ENCODE data around the gene ARHGEF16. TPM values are rescaled to one million over a fixed set of nuclear protein-coding genes. Genes with fewer than 3 reads are reported as not detected.

The ARHGEF16 gene
- total RNA-seq, 4 donors from 2014 or later = 8.4 to 24.6 (median 22.4) TPM

GRCh38 chr1:3500265-3500835, 45.9 kb downstream of the ARHGEF16 start:
- Histone ChIP-seq H3K27ac (no peak overlapping the region), H3K4me1 (peaks cover 11 to 33% (median 14%) of the 10 kb centered on the region in 3 donors), H3K36me3 (peaks cover 0 to 62% (median 0%) of the 10 kb centered on the region in 3 donors), H3K9me3 (no peaks in the 10 kb centered on the region), H3K4me3 (no peak overlapping the region), H3K27me3 (no peaks in the 10 kb centered on the region)
- TF ChIP-seq CTCF (IDR thresholded peaks at IDR 0.05) (no peak), POLR2A (IDR thresholded peaks at IDR 0.05) (no peak)
- intact Hi-C loops (cut with DNase I) = no loop called here
- no peak for DNase-seq
- WGBS, 2 donors = 90 to 95% methylated on average over 16 to 20 of the region's 32 CpGs

DNA sequence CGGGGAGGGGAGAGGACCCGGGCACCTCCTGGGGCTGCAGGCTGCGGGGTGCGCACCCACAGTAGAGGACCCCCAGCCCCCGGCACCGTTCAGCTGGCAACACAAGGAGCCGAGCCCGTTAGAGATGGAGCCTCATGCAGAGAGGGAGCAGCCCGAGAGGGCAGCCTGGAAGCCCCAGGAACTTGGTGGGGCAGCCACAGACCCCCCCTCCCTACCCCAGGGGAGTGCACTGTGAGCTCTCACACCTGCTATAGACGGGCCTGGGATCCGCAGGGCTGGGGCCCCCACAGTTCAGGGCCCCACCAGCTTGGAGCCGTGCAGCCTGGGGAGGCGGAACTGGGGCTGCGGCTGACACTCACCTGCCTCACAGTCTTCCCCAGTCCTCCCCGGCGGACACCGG, 47.0 kb downstream of the ARHGEF16 start:
- Histone ChIP-seq H3K36me3 (peaks cover 0 to 61% (median 0%) of the 10 kb centered on the region in 3 donors), H3K9me3 (no peaks in the 10 kb centered on the region), H3K27ac (no peak overlapping the region), H3K4me1 (peaks cover 11 to 39% (median 14%) of the 10 kb centered on the region in 3 donors), H3K4me3 (no peak overlapping the region), H3K27me3 (no peaks in the 10 kb centered on the region)
- 96% methylated on average over 5 of the region's 17 CpGs; no CpG with 5 or more reads in 1 of the 2 donors for WGBS, 2 donors
- intact Hi-C loops (cut with DNase I) = no loop called here
- DNase-seq = no peak
- no peak for TF ChIP-seq CTCF (IDR thresholded peaks at IDR 0.05)
- TF ChIP-seq POLR2A (IDR thresholded peaks at IDR 0.05) = no peak

DNA sequence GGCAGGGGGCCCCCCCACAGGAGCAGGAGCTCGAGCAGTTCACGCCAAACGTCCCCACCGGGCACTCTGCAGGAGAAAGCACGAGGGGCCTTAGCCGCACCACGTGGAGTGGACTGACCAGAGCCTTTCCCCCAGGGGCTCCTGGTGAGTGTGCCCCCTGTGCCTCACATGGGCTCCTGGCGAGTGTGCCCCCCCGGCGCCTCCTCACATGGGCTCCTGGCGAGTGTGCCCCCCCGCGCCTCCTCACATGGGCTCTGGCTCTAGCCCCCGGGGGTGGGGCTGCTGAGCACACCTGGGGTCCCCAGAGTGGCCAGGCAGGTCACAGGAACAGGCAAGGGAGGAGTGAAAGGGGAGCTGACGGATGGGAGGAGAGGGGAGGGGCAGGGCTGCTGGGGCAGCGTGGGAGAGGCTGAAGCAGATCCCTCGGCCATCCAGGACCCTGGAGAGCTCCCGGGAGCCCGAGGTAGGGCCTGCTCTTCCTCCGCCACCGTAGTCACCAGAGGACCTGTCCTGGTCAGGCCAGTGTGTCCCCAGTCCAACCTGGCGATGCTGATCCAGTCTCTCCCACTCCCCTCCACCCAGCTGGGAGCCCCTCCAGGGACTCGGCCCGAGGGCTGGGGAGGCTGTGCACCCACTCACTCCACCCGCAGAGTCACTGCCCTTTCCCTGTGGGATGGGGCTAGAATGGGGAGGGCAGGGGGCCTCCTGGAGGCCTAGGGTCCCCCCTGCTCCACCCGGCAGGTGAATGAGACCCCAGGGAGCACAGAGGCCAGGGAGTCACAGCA, 47.6 kb downstream of the ARHGEF16 start:
- Histone ChIP-seq H3K27ac (no peak overlapping the region), H3K4me1 (peaks cover 11 to 39% (median 14%) of the 10 kb centered on the region in 3 donors), H3K9me3 (no peaks in the 10 kb centered on the region), H3K27me3 (no peaks in the 10 kb centered on the region), H3K4me3 (no peak overlapping the region), H3K36me3 (peaks cover 0 to 61% (median 0%) of the 10 kb centered on the region in 3 donors)
- intact Hi-C loops (cut with DNase I) = no loop called here
- WGBS, 2 donors = 80 to 92% methylated on average over 2 to 5 of the region's 26 CpGs
- TF ChIP-seq POLR2A (IDR thresholded peaks at IDR 0.05) = no peak
- TF ChIP-seq CTCF (IDR thresholded peaks at IDR 0.05) = no peak
- DNase-seq = peak; percentile 60

- Histone ChIP-seq H3K27me3 (no peaks in the 10 kb centered on the region), H3K36me3 (peaks cover 0 to 61% (median 0%) of the 10 kb centered on the region in 3 donors), H3K9me3 (no peaks in the 10 kb centered on the region), H3K27ac (no peak overlapping the region), H3K4me3 (no peak overlapping the region), H3K4me1 (peaks cover 11 to 39% (median 14%) of the 10 kb centered on the region in 3 donors)
- WGBS, 2 donors = 82 to 100% methylated on average over 3 to 8 of the region's 22 CpGs
- DNase-seq = no peak
- TF ChIP-seq POLR2A (IDR thresholded peaks at IDR 0.05) (no peak), CTCF (IDR thresholded peaks at IDR 0.05) (no peak)
- intact Hi-C loops (cut with DNase I) = no loop called here
These were observed 48.4 kb downstream of the ARHGEF16 start for GRCh38 chr1:3502641-3503524.

Measured in esophagus squamous epithelium (tissue), 5 donors.